HEK293 (cell line): ENCODE measurements around the gene SCRN2.
A peak's percentile ranks its signal among the peaks of the same experiment; 100 is the strongest.

ENCODE experiments used
- CTCF ChIA-PET: fragments of 350-600 bp; formaldehyde crosslinking; extraction: SDS; loops from one replicate; lab custom pipeline; 2021; ENCODE audit warnings: antibody characterized with exemption; lab: Yijun Ruan, JAX
- POLR2A ChIA-PET: fragments of 300-600 bp; formaldehyde crosslinking; extraction: SDS; loops from one replicate; lab custom pipeline; 2020; ENCODE audit warnings: antibody characterized with exemption, inconsistent platforms; lab: Yijun Ruan, JAX
- H3K27ac ChIP-seq: fragments of 200-500 bp; sonication (Bioruptor generic); 2 replicates; pipeline ENCODE4 v1.5.1; 2014; ENCODE audit warnings: low read depth, low read length, control low read depth, inconsistent platforms; ENCODE audit errors: extremely low read depth
- H3K36me3 ChIP-seq, 2 experiments: fragments of 200-500 bp in 1 of 2; sonication (Bioruptor generic) in 1 of 2; 1 replicate in 1 of 2; 2 replicates in 1 of 2; pipeline ENCODE4 v1.5.1; 2014 to 2017; ENCODE audit warnings: inconsistent platforms in 2 of 2, low read length in 2 of 2; ENCODE audit not compliant: control insufficient read depth in 2 of 2, insufficient read depth in 1 of 2
- H3K4me1 ChIP-seq: fragments of 200-500 bp; sonication (Bioruptor generic); 2 replicates; pipeline ENCODE4 v1.5.1; 2014; ENCODE audit warnings: mild to moderate bottlenecking, low read length, inconsistent platforms; ENCODE audit not compliant: control insufficient read depth, insufficient read depth
- H3K4me3 ChIP-seq: 2 replicates; pipeline ENCODE4 v1.5.1; 2011; ENCODE audit warnings: low read depth, mild to moderate bottlenecking, control low read depth, low read length, moderate library complexity
- H3K9me3 ChIP-seq: fragments of 200-500 bp; sonication (Bioruptor generic); 2 replicates; pipeline ENCODE4 v1.5.1; 2014; ENCODE audit warnings: low read depth, low read length, inconsistent platforms; ENCODE audit not compliant: control insufficient read depth, insufficient read depth
- EGR2 ChIP-seq: fragments of 450-650 bp; formaldehyde crosslinking; IDR thresholded peaks from 2 replicates; pipeline ENCODE4 v1.5.1; 2016; ENCODE audit warnings: low read depth, missing biosample characterization, missing genetic modification characterization
- GLIS1 ChIP-seq: fragments of 450-650 bp; formaldehyde crosslinking; IDR thresholded peaks from 2 replicates; pipeline ENCODE4 v1.5.1; 2016; ENCODE audit warnings: missing biosample characterization, missing genetic modification characterization
- HOXA7 ChIP-seq: sonication (generic); formaldehyde crosslinking; IDR thresholded peaks from 2 replicates; pipeline ENCODE4 v1.8.1; 2022; ENCODE audit warnings: missing genetic modification reagents, borderline replicate concordance
- MYNN ChIP-seq: fragments of 450-650 bp; formaldehyde crosslinking; IDR thresholded peaks from 2 replicates; pipeline ENCODE4 v1.5.1; 2016; ENCODE audit warnings: missing biosample characterization, missing genetic modification characterization, borderline replicate concordance
- SP2 ChIP-seq: fragments of 450-650 bp; formaldehyde crosslinking; IDR thresholded peaks from 2 replicates; pipeline ENCODE4 v1.5.1; 2016; ENCODE audit warnings: missing biosample characterization, missing genetic modification characterization
- YY1 ChIP-seq: fragments of 450-650 bp; formaldehyde crosslinking; IDR thresholded peaks from 2 replicates; pipeline ENCODE4 v1.5.1; 2018; ENCODE audit warnings: missing biosample characterization, missing genetic modification characterization
- ZFP37 ChIP-seq: fragments of 450-650 bp; formaldehyde crosslinking; IDR thresholded peaks from 2 replicates; pipeline ENCODE4 v1.5.1; 2016; ENCODE audit warnings: missing biosample characterization, missing genetic modification characterization
- ZNF10 ChIP-seq: fragments of 450-650 bp; formaldehyde crosslinking; IDR thresholded peaks from 2 replicates; pipeline ENCODE4 v1.5.1; 2017; ENCODE audit warnings: missing biosample characterization, missing genetic modification characterization
- ZNF114 ChIP-seq: fragments of 450-650 bp; formaldehyde crosslinking; IDR thresholded peaks from 2 replicates; pipeline ENCODE4 v1.5.0; 2017; ENCODE audit warnings: missing biosample characterization, missing genetic modification characterization
- ZNF2 ChIP-seq: fragments of 450-650 bp; formaldehyde crosslinking; IDR thresholded peaks from 2 replicates; pipeline ENCODE4 v1.5.1; 2016; ENCODE audit warnings: missing biosample characterization, missing genetic modification characterization
- ZNF202 ChIP-seq: fragments of 450-650 bp; formaldehyde crosslinking; IDR thresholded peaks from 2 replicates; pipeline ENCODE4 v1.5.1; 2016; ENCODE audit warnings: missing biosample characterization, missing genetic modification characterization, borderline replicate concordance
- ZNF248 ChIP-seq: fragments of 450-650 bp; formaldehyde crosslinking; IDR thresholded peaks from 2 replicates; pipeline ENCODE4 v1.5.1; 2017; ENCODE audit warnings: missing biosample characterization, missing genetic modification characterization
- ZNF473 ChIP-seq: fragments of 450-650 bp; formaldehyde crosslinking; IDR thresholded peaks from 2 replicates; pipeline ENCODE4 v1.5.1; 2017; ENCODE audit warnings: missing biosample characterization, missing genetic modification characterization
- ZNF514 ChIP-seq: fragments of 450-650 bp; formaldehyde crosslinking; IDR thresholded peaks from 2 replicates; pipeline ENCODE4 v1.5.1; 2016; ENCODE audit warnings: missing biosample characterization, missing genetic modification characterization
- ZNF561 ChIP-seq: fragments of 450-650 bp; IDR thresholded peaks from 2 replicates; pipeline ENCODE4 v1.5.1; 2018; ENCODE audit warnings: missing biosample characterization, missing genetic modification characterization, borderline replicate concordance
- ZNF626 ChIP-seq: fragments of 450-650 bp; sonication (Bioruptor Pico); formaldehyde crosslinking; IDR thresholded peaks from 2 replicates; pipeline ENCODE4 v1.5.1; 2018; ENCODE audit warnings: missing biosample characterization, missing genetic modification characterization, inconsistent platforms
- ZNF664 ChIP-seq: fragments of 450-650 bp; formaldehyde crosslinking; IDR thresholded peaks from 2 replicates; pipeline ENCODE4 v1.5.1; 2016; ENCODE audit warnings: missing biosample characterization, missing genetic modification characterization
- ZNF670 ChIP-seq: fragments of 450-650 bp; formaldehyde crosslinking; IDR thresholded peaks from 2 replicates; pipeline ENCODE4 v1.5.1; 2016; ENCODE audit warnings: missing biosample characterization, missing genetic modification characterization, low read depth
- ZNF843 ChIP-seq: fragments of 450-650 bp; formaldehyde crosslinking; IDR thresholded peaks from 2 replicates; pipeline ENCODE4 v1.5.1; 2016; ENCODE audit warnings: missing biosample characterization, missing genetic modification characterization
- TF ChIP-seq, protein P1 (sequence below): fragments of 450-650 bp; formaldehyde crosslinking; IDR thresholded peaks from 2 replicates; pipeline ENCODE4 v1.5.1; 2017; ENCODE audit warnings: missing biosample characterization, mild to moderate bottlenecking, missing genetic modification characterization, moderate library complexity
- TF ChIP-seq, protein P2 (sequence below): fragments of 450-650 bp; formaldehyde crosslinking; IDR thresholded peaks from 2 replicates; pipeline ENCODE4 v1.5.1; 2016; ENCODE audit warnings: missing biosample characterization, missing genetic modification characterization
- TF ChIP-seq, protein P3 (sequence below): fragments of 450-650 bp; formaldehyde crosslinking; IDR thresholded peaks from 2 replicates; pipeline ENCODE4 v1.5.1; 2016; ENCODE audit warnings: missing biosample characterization, missing genetic modification characterization, borderline replicate concordance
- TF ChIP-seq, protein P4 (sequence below): fragments of 450-650 bp; formaldehyde crosslinking; IDR thresholded peaks from 2 replicates; pipeline ENCODE4 v1.5.1; 2016; ENCODE audit warnings: missing biosample characterization, missing genetic modification characterization
- TF ChIP-seq, protein P5 (sequence below): fragments of 450-650 bp; formaldehyde crosslinking; IDR thresholded peaks from 2 replicates; pipeline ENCODE4 v1.5.1; 2016; ENCODE audit warnings: missing biosample characterization, missing genetic modification characterization

The SCRN2 gene

DNA sequence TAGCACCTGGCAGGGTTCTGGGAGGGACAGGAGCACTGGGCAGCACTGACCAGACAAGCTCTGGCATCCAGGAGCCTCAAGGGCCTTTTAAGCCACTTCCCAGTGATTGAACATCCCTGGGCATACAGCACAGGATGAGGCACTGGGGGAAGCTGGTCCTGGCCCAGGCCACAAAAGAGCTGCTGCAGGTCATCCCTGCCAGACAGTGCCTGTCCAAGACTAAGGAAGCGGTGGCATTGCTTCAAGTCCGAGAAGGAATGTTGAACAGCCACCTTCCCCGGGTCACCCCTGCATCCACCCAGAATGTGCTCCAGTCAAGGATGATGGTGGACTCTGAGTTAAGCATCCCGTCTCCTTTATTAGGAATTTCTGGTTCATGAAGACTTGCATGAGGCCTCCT, 18.3 kb downstream of the SCRN2 start:
- Histone ChIP-seq H3K4me1 (peaks cover 3% of the 10 kb centered on the region), H3K27ac (no peak overlapping the region), H3K4me3 (no peak overlapping the region), H3K36me3 (peaks cover 18 to 64% of the 10 kb centered on the region in 2 experiments), H3K9me3 (no peaks in the 10 kb centered on the region)
- ChIA-PET CTCF (interaction anchor here (0.6 to 2.8 kb wide), 7 partner anchors 9 to 211 kb away, joined by 4 to 10 read pairs (median 5); partner anchors contain the start of genes LRRC46 and MRPL10), POLR2A (interaction anchor here (0.7 to 2.6 kb wide), 2 partner anchors 8 to 18 kb away, joined by 3 to 50 read pairs; partner anchors contain the start of genes LRRC46, MRPL10 and SCRN2)
- no peak for TF ChIP-seq EGR2
- no peak for TF ChIP-seq ZNF626
- no peak for TF ChIP-seq ZNF843
- TF ChIP-seq, protein P1, sequence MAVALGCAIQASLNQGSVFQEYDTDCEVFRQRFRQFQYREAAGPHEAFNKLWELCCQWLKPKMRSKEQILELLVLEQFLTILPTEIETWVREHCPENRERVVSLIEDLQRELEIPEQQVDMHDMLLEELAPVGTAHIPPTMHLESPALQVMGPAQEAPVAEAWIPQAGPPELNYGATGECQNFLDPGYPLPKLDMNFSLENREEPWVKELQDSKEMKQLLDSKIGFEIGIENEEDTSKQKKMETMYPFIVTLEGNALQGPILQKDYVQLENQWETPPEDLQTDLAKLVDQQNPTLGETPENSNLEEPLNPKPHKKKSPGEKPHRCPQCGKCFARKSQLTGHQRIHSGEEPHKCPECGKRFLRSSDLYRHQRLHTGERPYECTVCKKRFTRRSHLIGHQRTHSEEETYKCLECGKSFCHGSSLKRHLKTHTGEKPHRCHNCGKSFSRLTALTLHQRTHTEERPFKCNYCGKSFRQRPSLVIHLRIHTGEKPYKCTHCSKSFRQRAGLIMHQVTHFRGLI (tag by site-specific recombination), result no peak
- TF ChIP-seq, protein P2, sequence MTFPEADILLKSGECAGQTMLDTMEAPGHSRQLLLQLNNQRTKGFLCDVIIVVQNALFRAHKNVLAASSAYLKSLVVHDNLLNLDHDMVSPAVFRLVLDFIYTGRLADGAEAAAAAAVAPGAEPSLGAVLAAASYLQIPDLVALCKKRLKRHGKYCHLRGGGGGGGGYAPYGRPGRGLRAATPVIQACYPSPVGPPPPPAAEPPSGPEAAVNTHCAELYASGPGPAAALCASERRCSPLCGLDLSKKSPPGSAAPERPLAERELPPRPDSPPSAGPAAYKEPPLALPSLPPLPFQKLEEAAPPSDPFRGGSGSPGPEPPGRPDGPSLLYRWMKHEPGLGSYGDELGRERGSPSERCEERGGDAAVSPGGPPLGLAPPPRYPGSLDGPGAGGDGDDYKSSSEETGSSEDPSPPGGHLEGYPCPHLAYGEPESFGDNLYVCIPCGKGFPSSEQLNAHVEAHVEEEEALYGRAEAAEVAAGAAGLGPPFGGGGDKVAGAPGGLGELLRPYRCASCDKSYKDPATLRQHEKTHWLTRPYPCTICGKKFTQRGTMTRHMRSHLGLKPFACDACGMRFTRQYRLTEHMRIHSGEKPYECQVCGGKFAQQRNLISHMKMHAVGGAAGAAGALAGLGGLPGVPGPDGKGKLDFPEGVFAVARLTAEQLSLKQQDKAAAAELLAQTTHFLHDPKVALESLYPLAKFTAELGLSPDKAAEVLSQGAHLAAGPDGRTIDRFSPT (tag by site-specific recombination), result no peak
- no peak for TF ChIP-seq ZNF514 (tag by site-specific recombination)
- no peak for TF ChIP-seq ZNF202 (tag by site-specific recombination)
- no peak for TF ChIP-seq ZNF473 (tag by site-specific recombination)
- TF ChIP-seq ZNF2, result no peak
- TF ChIP-seq ZNF670 (tag by site-specific recombination), result no peak
- TF ChIP-seq, protein P3, sequence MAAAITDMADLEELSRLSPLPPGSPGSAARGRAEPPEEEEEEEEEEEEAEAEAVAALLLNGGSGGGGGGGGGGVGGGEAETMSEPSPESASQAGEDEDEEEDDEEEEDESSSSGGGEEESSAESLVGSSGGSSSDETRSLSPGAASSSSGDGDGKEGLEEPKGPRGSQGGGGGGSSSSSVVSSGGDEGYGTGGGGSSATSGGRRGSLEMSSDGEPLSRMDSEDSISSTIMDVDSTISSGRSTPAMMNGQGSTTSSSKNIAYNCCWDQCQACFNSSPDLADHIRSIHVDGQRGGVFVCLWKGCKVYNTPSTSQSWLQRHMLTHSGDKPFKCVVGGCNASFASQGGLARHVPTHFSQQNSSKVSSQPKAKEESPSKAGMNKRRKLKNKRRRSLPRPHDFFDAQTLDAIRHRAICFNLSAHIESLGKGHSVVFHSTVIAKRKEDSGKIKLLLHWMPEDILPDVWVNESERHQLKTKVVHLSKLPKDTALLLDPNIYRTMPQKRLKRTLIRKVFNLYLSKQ, result no peak
- no peak for TF ChIP-seq ZNF561 (tag by site-specific recombination)

DNA sequence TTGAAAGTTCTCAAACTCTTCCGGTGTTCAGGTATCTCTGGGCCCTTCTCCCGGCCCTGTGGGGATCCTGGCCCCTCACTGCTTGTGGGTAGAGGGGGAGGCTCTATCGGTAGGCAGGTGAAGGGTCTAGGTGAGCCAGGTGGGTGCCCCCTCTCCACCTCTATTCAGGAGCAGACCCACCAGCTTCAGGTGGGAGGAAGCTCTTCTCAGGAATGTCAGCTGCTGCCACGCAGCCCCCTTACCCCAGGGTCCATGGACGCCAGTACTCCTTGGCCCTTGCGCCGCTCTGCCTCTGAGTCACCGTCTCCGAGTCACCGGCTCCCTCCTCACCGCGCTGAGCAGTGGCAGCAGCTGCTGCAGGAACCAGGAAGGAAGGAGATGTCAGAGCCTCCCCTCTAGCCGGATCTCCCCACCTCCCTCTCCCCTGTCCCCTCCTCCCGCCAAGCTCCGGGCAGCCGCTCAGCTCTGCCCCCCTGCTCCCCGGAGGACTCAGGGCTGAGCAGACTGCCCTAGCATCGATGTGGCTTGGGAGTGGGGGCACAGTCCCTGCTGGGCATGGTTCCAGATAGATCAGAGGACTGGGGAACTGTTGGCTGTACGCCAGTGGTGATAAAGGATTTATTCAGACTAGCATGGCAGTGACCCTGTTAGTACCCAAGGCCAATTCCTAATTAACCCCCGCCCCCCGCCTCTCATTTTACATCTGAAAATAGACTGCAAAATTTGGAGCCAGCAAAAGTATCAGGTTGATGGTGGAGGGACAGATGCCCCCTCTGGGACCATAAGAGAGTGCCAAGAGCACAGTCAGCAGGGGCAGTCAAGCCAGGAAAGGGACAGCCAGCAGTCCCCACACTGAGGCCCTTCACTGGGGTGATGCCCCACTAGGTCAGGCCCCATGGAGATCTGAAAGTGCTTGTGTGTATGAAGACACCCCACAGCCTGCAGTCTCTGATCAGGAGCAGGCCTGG, 19.4 kb downstream of the SCRN2 start, which contains the start of gene OSBPL7:
OSBPL7 (minus strand) TSS at position 371 of the 968 bp plus-strand sequence. CDS start 1,516 bp downstream, outside the sequence.
- peak within 1 kb of the TSS; percentile 52 for H3K4me3 ChIP-seq
- ChIA-PET CTCF (interaction anchor here (0.8 to 2.8 kb wide), 8 partner anchors 10 to 123 kb away, joined by 4 to 10 read pairs (median 6); partner anchors contain the start of genes LRRC46 and MRPL10), POLR2A (interaction anchor here (0.5 to 2.6 kb wide), 10 partner anchors 9 to 189 kb away, joined by 3 to 50 read pairs (median 5); partner anchors contain the start of genes CDK5RAP3, LRRC46, MRPL10 and SCRN2)
- peaks cover 3% of the 10 kb centered on the region for H3K4me1 ChIP-seq
- peaks cover 14 to 62% of the 10 kb centered on the region in 2 experiments for H3K36me3 ChIP-seq
- H3K9me3 ChIP-seq, result no peaks in the 10 kb centered on the region
- H3K27ac ChIP-seq, result peak within 1 kb of the TSS; percentile 48
- TF ChIP-seq MYNN (tag by site-specific recombination), result no peak
- no peak for TF ChIP-seq ZNF664
- TF ChIP-seq ZNF10 (tag by site-specific recombination), result peak; percentile 93
- TF ChIP-seq, protein P4, sequence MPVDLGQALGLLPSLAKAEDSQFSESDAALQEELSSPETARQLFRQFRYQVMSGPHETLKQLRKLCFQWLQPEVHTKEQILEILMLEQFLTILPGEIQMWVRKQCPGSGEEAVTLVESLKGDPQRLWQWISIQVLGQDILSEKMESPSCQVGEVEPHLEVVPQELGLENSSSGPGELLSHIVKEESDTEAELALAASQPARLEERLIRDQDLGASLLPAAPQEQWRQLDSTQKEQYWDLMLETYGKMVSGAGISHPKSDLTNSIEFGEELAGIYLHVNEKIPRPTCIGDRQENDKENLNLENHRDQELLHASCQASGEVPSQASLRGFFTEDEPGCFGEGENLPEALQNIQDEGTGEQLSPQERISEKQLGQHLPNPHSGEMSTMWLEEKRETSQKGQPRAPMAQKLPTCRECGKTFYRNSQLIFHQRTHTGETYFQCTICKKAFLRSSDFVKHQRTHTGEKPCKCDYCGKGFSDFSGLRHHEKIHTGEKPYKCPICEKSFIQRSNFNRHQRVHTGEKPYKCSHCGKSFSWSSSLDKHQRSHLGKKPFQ, result no peak
- no peak for TF ChIP-seq ZNF248 (tag by site-specific recombination)
- TF ChIP-seq ZNF114 (tag by site-specific recombination), result no peak
- TF ChIP-seq GLIS1 (tag by site-specific recombination), result peak; percentile 77
- no peak for TF ChIP-seq HOXA7 (CRISPR knock-in tag)
- peak; percentile 89 for TF ChIP-seq SP2 (tag by site-specific recombination)
- peak; percentile 74 for TF ChIP-seq ZFP37 (tag by site-specific recombination)
- no peak for TF ChIP-seq YY1
- TF ChIP-seq, protein P5, sequence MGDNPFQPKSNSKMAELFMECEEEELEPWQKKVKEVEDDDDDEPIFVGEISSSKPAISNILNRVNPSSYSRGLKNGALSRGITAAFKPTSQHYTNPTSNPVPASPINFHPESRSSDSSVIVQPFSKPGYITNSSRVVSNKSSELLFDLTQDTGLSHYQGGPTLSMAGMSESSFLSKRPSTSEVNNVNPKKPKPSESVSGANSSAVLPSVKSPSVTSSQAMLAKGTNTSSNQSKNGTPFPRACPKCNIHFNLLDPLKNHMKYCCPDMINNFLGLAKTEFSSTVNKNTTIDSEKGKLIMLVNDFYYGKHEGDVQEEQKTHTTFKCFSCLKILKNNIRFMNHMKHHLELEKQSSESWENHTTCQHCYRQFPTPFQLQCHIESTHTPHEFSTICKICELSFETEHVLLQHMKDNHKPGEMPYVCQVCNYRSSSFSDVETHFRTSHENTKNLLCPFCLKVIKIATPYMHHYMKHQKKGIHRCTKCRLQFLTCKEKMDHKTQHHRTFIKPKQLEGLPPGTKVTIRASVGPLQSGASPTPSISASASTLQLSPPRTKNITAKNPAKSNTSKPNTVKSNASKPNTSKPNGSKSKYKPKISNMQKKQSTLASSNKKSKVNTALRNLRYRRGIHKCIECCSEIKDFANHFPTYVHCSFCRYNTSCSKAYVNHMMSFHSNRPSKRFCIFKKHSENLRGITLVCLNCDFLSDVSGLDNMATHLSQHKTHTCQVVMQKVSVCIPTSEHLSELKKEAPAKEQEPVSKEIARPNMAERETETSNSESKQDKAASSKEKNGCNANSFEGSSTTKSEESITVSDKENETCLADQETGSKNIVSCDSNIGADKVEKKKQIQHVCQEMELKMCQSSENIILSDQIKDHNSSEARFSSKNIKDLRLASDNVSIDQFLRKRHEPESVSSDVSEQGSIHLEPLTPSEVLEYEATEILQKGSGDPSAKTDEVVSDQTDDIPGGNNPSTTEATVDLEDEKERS, result no peak
